Astrocyte (in vitro differentiated cells and primary cell): ENCODE measurements around the gene IL1B. TPM values are rescaled to one million over a fixed set of nuclear protein-coding genes. Genes with fewer than 3 reads are reported as not detected.

Source experiments
- DNase-seq: peaks from one replicate; pipeline ENCODE4 v3.0.0-alpha.2; 2010; ENCODE audit warnings: low read depth
- FAIRE-seq: peaks from 2 replicates; lab custom pipeline; 2011; peaks lifted over from hg19 to GRCh38; lab: Jason Lieb, UNC
- H2AFZ ChIP-seq: 2 replicates; pipeline ENCODE4 v1.6.0; 2012; ENCODE audit warnings: low read depth, low read length, inconsistent platforms
- H3K27ac ChIP-seq: 2 replicates; pipeline ENCODE4 v1.5.1; 2011; ENCODE audit warnings: low read depth, low read length, inconsistent platforms
- H3K27me3 ChIP-seq: 2 replicates; pipeline ENCODE4 v1.6.0; 2011; ENCODE audit warnings: low read length, inconsistent platforms; ENCODE audit not compliant: insufficient read depth
- H3K36me3 ChIP-seq: 2 replicates; pipeline ENCODE4 v1.5.1; 2011; ENCODE audit warnings: low read length, inconsistent platforms; ENCODE audit not compliant: insufficient read depth
- H3K4me1 ChIP-seq: 2 replicates; pipeline ENCODE4 v1.5.1; 2011; ENCODE audit warnings: low read length, inconsistent platforms; ENCODE audit not compliant: insufficient read depth
- H3K4me2 ChIP-seq: 2 replicates; pipeline ENCODE4 v1.6.0; 2012; ENCODE audit warnings: low read length, inconsistent platforms
- H3K4me3 ChIP-seq: 2 replicates; pipeline ENCODE4 v1.5.1; 2011; ENCODE audit warnings: low read depth, mild to moderate bottlenecking, low read length, inconsistent platforms; ENCODE audit not compliant: insufficient read depth
- H3K79me2 ChIP-seq: 2 replicates; pipeline ENCODE4 v1.6.0; 2012; ENCODE audit warnings: mild to moderate bottlenecking, low read length, inconsistent platforms; ENCODE audit not compliant: insufficient read depth
- H3K9ac ChIP-seq: 2 replicates; pipeline ENCODE4 v1.6.0; 2012; ENCODE audit warnings: mild to moderate bottlenecking, low read length, inconsistent platforms
- H3K9me3 ChIP-seq: 2 replicates; pipeline ENCODE4 v1.5.1; 2012; ENCODE audit warnings: low read depth, mild to moderate bottlenecking, low read length, inconsistent platforms; ENCODE audit not compliant: insufficient read depth
- H4K20me1 ChIP-seq: 2 replicates; pipeline ENCODE4 v1.6.0; 2012; ENCODE audit warnings: low read length, inconsistent platforms; ENCODE audit not compliant: insufficient read depth
- H3K27ac Mint-ChIP-seq: one replicate; pipeline ENCODE4 v1.8.0; 2021; ENCODE audit warnings: mild to moderate bottlenecking, mixed read lengths; ENCODE audit not compliant: unreplicated experiment
- H3K27me3 Mint-ChIP-seq: one replicate; pipeline ENCODE4 v1.8.0; 2021; ENCODE audit warnings: low read depth, mixed read lengths; ENCODE audit not compliant: unreplicated experiment
- H3K36me3 Mint-ChIP-seq: one replicate; pipeline ENCODE4 v1.8.0; 2021; ENCODE audit warnings: low read depth, mixed read lengths; ENCODE audit not compliant: unreplicated experiment
- H3K4me1 Mint-ChIP-seq: one replicate; pipeline ENCODE4 v1.8.0; 2021; ENCODE audit warnings: low read depth, mixed read lengths; ENCODE audit not compliant: unreplicated experiment
- H3K4me3 Mint-ChIP-seq: one replicate; pipeline ENCODE4 v1.8.0; 2021; ENCODE audit warnings: mild to moderate bottlenecking, moderate library complexity, mixed read lengths; ENCODE audit not compliant: unreplicated experiment
- H3K9me3 Mint-ChIP-seq: one replicate; pipeline ENCODE4 v1.8.0; 2021; ENCODE audit warnings: mild to moderate bottlenecking, mixed read lengths; ENCODE audit not compliant: unreplicated experiment
- EZH2 ChIP-seq: IDR thresholded peaks from 2 replicates; pipeline ENCODE4 v1.6.1; 2012; ENCODE audit warnings: mild to moderate bottlenecking, low read length, inconsistent platforms; ENCODE audit not compliant: insufficient read depth
- total RNA-seq: library from RNA; stranded (reverse); gene quantifications from 2 replicates; pipeline ENCODE4 v1.2.1, GENCODE V29; 2021
- TF ChIP-seq, protein P1 (sequence below): IDR thresholded peaks from 2 replicates; pipeline ENCODE4 v1.5.1; 2011; ENCODE audit warnings: low read depth, mild to moderate bottlenecking, inconsistent platforms, low read length, moderate library complexity; ENCODE audit not compliant: insufficient read depth

IL1B gene
- total RNA-seq, 1 donor from 2014 or later = not detected

DNA sequence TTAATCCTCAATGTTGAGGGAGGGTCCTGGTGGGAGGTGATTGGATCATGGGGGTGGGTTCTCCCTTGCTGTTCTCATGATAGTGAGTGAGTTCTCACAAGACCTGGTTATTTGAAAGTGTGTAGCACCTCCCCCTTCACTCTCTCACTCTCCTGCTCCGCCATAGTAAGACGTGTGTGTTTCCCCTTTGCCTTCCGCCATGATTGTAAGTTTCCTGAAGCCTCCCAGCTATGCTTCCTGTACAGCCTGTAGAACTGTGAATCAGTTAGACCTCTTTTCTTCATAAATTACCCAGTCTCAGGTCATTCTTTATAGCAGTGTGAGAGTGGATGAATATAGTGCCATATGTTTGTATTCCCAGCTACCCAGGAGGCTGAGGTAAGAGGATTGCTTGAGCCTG lies 9.6 kb downstream of the IL1B start:
- no peak overlapping the region for H3K27ac ChIP-seq
- no peaks in the 10 kb centered on the region for H4K20me1 ChIP-seq
- FAIRE-seq (no peak), DNase-seq (no peak)
- H3K9me3 ChIP-seq = no peaks in the 10 kb centered on the region
- H3K9me3 Mint-ChIP-seq = peaks cover 3% of the 10 kb centered on the region
- no peaks in the 10 kb centered on the region for H3K36me3 Mint-ChIP-seq
- no peak overlapping the region for H3K4me3 Mint-ChIP-seq
- H3K36me3 ChIP-seq = no peaks in the 10 kb centered on the region
- H3K27me3 ChIP-seq = no peaks in the 10 kb centered on the region
- H3K4me3 ChIP-seq = no peak overlapping the region
- TF ChIP-seq, protein P1, sequence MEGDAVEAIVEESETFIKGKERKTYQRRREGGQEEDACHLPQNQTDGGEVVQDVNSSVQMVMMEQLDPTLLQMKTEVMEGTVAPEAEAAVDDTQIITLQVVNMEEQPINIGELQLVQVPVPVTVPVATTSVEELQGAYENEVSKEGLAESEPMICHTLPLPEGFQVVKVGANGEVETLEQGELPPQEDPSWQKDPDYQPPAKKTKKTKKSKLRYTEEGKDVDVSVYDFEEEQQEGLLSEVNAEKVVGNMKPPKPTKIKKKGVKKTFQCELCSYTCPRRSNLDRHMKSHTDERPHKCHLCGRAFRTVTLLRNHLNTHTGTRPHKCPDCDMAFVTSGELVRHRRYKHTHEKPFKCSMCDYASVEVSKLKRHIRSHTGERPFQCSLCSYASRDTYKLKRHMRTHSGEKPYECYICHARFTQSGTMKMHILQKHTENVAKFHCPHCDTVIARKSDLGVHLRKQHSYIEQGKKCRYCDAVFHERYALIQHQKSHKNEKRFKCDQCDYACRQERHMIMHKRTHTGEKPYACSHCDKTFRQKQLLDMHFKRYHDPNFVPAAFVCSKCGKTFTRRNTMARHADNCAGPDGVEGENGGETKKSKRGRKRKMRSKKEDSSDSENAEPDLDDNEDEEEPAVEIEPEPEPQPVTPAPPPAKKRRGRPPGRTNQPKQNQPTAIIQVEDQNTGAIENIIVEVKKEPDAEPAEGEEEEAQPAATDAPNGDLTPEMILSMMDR = no peak
- no peak for TF ChIP-seq EZH2
- H3K27ac Mint-ChIP-seq = no peak overlapping the region
- peaks cover 8% of the 10 kb centered on the region for H3K4me1 ChIP-seq
- H3K27me3 Mint-ChIP-seq = peaks cover 20% of the 10 kb centered on the region
- no peaks in the 10 kb centered on the region for H3K79me2 ChIP-seq
- H3K4me2 ChIP-seq = no peak overlapping the region
- H3K9ac ChIP-seq = no peak overlapping the region
- H2AFZ ChIP-seq = no peak overlapping the region
- peaks cover 5% of the 10 kb centered on the region for H3K4me1 Mint-ChIP-seq

DNA sequence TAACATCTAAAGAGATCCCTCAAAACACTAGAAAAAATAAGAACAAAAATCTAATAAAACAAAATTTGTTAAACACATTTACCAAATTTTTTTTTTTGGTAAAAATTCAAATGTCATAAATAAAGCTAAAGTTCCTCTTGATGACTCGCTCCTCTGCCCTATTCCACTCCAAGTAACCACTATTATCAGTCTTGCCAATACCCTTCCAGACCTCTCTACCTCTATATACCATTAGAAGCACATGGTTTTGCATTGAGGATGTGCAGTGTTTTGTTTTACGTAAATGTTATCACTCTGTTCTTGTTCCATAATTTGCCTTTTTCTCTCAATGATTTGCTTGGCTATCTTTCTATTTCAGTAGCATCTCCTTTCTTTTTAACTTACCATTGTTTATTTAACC lies 10.9 kb downstream of the IL1B start:
- Mint-ChIP-seq H3K27ac (no peak overlapping the region), H3K27me3 (peaks cover 18% of the 10 kb centered on the region), H3K4me1 (peaks cover 9% of the 10 kb centered on the region), H3K4me3 (no peak overlapping the region), H3K36me3 (no peaks in the 10 kb centered on the region), H3K9me3 (peaks cover 3% of the 10 kb centered on the region)
- Histone ChIP-seq H3K79me2 (no peaks in the 10 kb centered on the region), H3K4me3 (no peak overlapping the region), H3K4me2 (no peak overlapping the region), H3K27ac (no peak overlapping the region), H3K9ac (no peak overlapping the region), H2AFZ (no peak overlapping the region), H3K9me3 (no peaks in the 10 kb centered on the region), H3K36me3 (no peaks in the 10 kb centered on the region), H3K4me1 (peaks cover 8% of the 10 kb centered on the region), H3K27me3 (no peaks in the 10 kb centered on the region), H4K20me1 (no peaks in the 10 kb centered on the region)
- DNase-seq (no peak), FAIRE-seq (no peak)
- no peak for TF ChIP-seq EZH2
- TF ChIP-seq, protein P1 = no peak

DNA sequence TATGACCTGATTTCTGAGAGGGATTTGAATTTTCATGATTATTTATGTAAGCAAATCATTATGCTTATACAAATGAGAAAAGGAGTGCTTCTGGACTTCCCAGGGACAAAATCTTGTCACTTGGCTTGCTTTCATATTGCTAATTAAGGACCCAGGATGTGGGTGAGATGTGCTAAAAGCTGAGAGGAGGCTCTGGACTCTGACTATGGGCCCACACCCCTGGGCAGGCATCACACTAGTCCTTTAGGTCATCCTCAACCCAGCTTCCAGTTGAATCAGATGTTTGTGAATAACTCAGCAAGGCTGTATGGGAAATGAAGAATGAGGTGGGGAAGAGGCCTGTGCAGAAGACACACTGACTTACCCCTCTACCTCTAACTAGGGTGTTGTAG lies 11.9 kb downstream of the IL1B start:
- Histone ChIP-seq H3K36me3 (no peaks in the 10 kb centered on the region), H3K4me3 (no peak overlapping the region), H2AFZ (peak overlapping the region; percentile 31), H3K9me3 (no peaks in the 10 kb centered on the region), H3K4me1 (peaks cover 8% of the 10 kb centered on the region), H3K4me2 (peak overlapping the region; percentile 7), H4K20me1 (no peaks in the 10 kb centered on the region), H3K27ac (no peak overlapping the region), H3K27me3 (no peaks in the 10 kb centered on the region), H3K9ac (no peak overlapping the region), H3K79me2 (no peaks in the 10 kb centered on the region)
- Mint-ChIP-seq H3K9me3 (peaks cover 3% of the 10 kb centered on the region), H3K4me1 (peaks cover 10% of the 10 kb centered on the region), H3K36me3 (no peaks in the 10 kb centered on the region), H3K27ac (no peak overlapping the region), H3K27me3 (peaks cover 10% of the 10 kb centered on the region), H3K4me3 (no peak overlapping the region)
- FAIRE-seq = no peak
- TF ChIP-seq EZH2 = no peak
- TF ChIP-seq, protein P1 = no peak
- no peak for DNase-seq
